ENCODE measurements around the gene FGFRL1.

- TF ChIP-seq POLR2A (IDR thresholded peaks at IDR 0.05; ENCODE audit: low read length) (no peak), GATA1 (IDR thresholded peaks at IDR 0.05; ENCODE audit: low read depth, low read length) (no peak)
Observed at GRCh38 chr4:1048773-1049590, 37.6 kb downstream of the FGFRL1 start.
